Astrocyte (in vitro differentiated cells and primary cell): Measurements from ENCODE around the gene C2CD4A. TPM values are rescaled to one million over a fixed set of nuclear protein-coding genes. Genes with fewer than 3 reads are reported as not detected.

ENCODE experiments used
- DNase-seq: peaks from one replicate; pipeline ENCODE4 v3.0.0-alpha.2; 2010; ENCODE audit warnings: low read depth
- FAIRE-seq: peaks from 2 replicates; lab custom pipeline; 2011; peaks lifted over from hg19 to GRCh38; lab: Jason Lieb, UNC
- H2AFZ ChIP-seq: 2 replicates; pipeline ENCODE4 v1.6.0; 2012; ENCODE audit warnings: low read depth, low read length, inconsistent platforms
- H3K27ac ChIP-seq: 2 replicates; pipeline ENCODE4 v1.5.1; 2011; ENCODE audit warnings: low read depth, low read length, inconsistent platforms
- H3K27me3 ChIP-seq: 2 replicates; pipeline ENCODE4 v1.6.0; 2011; ENCODE audit warnings: low read length, inconsistent platforms; ENCODE audit not compliant: insufficient read depth
- H3K36me3 ChIP-seq: 2 replicates; pipeline ENCODE4 v1.5.1; 2011; ENCODE audit warnings: low read length, inconsistent platforms; ENCODE audit not compliant: insufficient read depth
- H3K4me1 ChIP-seq: 2 replicates; pipeline ENCODE4 v1.5.1; 2011; ENCODE audit warnings: low read length, inconsistent platforms; ENCODE audit not compliant: insufficient read depth
- H3K4me2 ChIP-seq: 2 replicates; pipeline ENCODE4 v1.6.0; 2012; ENCODE audit warnings: low read length, inconsistent platforms
- H3K4me3 ChIP-seq: 2 replicates; pipeline ENCODE4 v1.5.1; 2011; ENCODE audit warnings: low read depth, mild to moderate bottlenecking, low read length, inconsistent platforms; ENCODE audit not compliant: insufficient read depth
- H3K79me2 ChIP-seq: 2 replicates; pipeline ENCODE4 v1.6.0; 2012; ENCODE audit warnings: mild to moderate bottlenecking, low read length, inconsistent platforms; ENCODE audit not compliant: insufficient read depth
- H3K9ac ChIP-seq: 2 replicates; pipeline ENCODE4 v1.6.0; 2012; ENCODE audit warnings: mild to moderate bottlenecking, low read length, inconsistent platforms
- H3K9me3 ChIP-seq: 2 replicates; pipeline ENCODE4 v1.5.1; 2012; ENCODE audit warnings: low read depth, mild to moderate bottlenecking, low read length, inconsistent platforms; ENCODE audit not compliant: insufficient read depth
- H4K20me1 ChIP-seq: 2 replicates; pipeline ENCODE4 v1.6.0; 2012; ENCODE audit warnings: low read length, inconsistent platforms; ENCODE audit not compliant: insufficient read depth
- H3K27ac Mint-ChIP-seq: one replicate; pipeline ENCODE4 v1.8.0; 2021; ENCODE audit warnings: mild to moderate bottlenecking, mixed read lengths; ENCODE audit not compliant: unreplicated experiment
- H3K27me3 Mint-ChIP-seq: one replicate; pipeline ENCODE4 v1.8.0; 2021; ENCODE audit warnings: low read depth, mixed read lengths; ENCODE audit not compliant: unreplicated experiment
- H3K36me3 Mint-ChIP-seq: one replicate; pipeline ENCODE4 v1.8.0; 2021; ENCODE audit warnings: low read depth, mixed read lengths; ENCODE audit not compliant: unreplicated experiment
- H3K4me1 Mint-ChIP-seq: one replicate; pipeline ENCODE4 v1.8.0; 2021; ENCODE audit warnings: low read depth, mixed read lengths; ENCODE audit not compliant: unreplicated experiment
- H3K4me3 Mint-ChIP-seq: one replicate; pipeline ENCODE4 v1.8.0; 2021; ENCODE audit warnings: mild to moderate bottlenecking, moderate library complexity, mixed read lengths; ENCODE audit not compliant: unreplicated experiment
- H3K9me3 Mint-ChIP-seq: one replicate; pipeline ENCODE4 v1.8.0; 2021; ENCODE audit warnings: mild to moderate bottlenecking, mixed read lengths; ENCODE audit not compliant: unreplicated experiment
- EZH2 ChIP-seq: IDR thresholded peaks from 2 replicates; pipeline ENCODE4 v1.6.1; 2012; ENCODE audit warnings: mild to moderate bottlenecking, low read length, inconsistent platforms; ENCODE audit not compliant: insufficient read depth
- total RNA-seq: library from RNA; stranded (reverse); gene quantifications from 2 replicates; pipeline ENCODE4 v1.2.1, GENCODE V29; 2021
- TF ChIP-seq, protein P1 (sequence below): IDR thresholded peaks from 2 replicates; pipeline ENCODE4 v1.5.1; 2011; ENCODE audit warnings: low read depth, mild to moderate bottlenecking, inconsistent platforms, low read length, moderate library complexity; ENCODE audit not compliant: insufficient read depth

Gene C2CD4A
- total RNA-seq, 1 donor from 2014 or later: not detected

DNA sequence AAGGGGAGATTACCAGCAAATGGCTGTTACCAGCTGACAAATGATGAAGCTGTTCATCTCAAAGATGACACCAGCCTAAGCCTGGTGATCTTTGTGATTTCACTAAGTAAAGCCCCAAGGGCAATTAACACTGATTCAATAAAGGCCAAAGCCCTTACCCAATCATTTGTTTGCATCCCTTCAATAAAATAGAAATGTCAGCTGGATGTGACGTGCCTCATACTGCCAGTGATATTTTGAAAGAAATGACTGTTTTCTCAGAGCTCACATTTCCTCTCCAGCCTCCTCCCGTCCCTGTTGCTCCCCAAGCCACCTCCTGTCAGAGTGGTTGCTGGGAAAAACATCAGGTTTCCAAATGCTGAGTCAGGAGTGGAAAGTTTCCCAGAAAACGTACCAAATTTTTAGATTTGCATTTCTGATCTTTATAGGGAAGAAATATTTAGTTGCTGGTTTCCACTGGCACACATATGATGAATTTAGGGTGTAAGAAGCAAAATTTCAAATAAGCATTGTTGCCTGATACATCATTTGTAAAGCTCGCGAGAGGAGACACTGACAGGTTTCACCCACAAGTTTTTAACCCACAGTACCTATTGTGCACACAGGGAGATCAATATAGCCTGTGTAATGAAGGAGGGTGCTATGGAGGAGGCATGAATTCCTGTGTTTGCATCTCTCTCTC lies 21.0 kb downstream of the C2CD4A start:
- H3K9me3 Mint-ChIP-seq: peaks cover 8% of the 10 kb centered on the region
- H3K9me3 ChIP-seq: no peaks in the 10 kb centered on the region
- H3K4me2 ChIP-seq: no peak overlapping the region
- no peaks in the 10 kb centered on the region for H3K79me2 ChIP-seq
- DNase-seq: peak; percentile 20
- H3K4me3 Mint-ChIP-seq: no peak overlapping the region
- no peaks in the 10 kb centered on the region for H3K36me3 ChIP-seq
- H3K4me3 ChIP-seq: no peak overlapping the region
- H3K36me3 Mint-ChIP-seq: no peaks in the 10 kb centered on the region
- H3K9ac ChIP-seq: no peak overlapping the region
- H3K4me1 ChIP-seq: no peaks in the 10 kb centered on the region
- TF ChIP-seq, protein P1, sequence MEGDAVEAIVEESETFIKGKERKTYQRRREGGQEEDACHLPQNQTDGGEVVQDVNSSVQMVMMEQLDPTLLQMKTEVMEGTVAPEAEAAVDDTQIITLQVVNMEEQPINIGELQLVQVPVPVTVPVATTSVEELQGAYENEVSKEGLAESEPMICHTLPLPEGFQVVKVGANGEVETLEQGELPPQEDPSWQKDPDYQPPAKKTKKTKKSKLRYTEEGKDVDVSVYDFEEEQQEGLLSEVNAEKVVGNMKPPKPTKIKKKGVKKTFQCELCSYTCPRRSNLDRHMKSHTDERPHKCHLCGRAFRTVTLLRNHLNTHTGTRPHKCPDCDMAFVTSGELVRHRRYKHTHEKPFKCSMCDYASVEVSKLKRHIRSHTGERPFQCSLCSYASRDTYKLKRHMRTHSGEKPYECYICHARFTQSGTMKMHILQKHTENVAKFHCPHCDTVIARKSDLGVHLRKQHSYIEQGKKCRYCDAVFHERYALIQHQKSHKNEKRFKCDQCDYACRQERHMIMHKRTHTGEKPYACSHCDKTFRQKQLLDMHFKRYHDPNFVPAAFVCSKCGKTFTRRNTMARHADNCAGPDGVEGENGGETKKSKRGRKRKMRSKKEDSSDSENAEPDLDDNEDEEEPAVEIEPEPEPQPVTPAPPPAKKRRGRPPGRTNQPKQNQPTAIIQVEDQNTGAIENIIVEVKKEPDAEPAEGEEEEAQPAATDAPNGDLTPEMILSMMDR: no peak
- no peak for TF ChIP-seq EZH2
- no peak overlapping the region for H3K27ac Mint-ChIP-seq
- peaks cover 7% of the 10 kb centered on the region for H3K4me1 Mint-ChIP-seq
- H3K27me3 ChIP-seq: no peaks in the 10 kb centered on the region
- H3K27ac ChIP-seq: no peak overlapping the region
- no peak overlapping the region for H2AFZ ChIP-seq
- H3K27me3 Mint-ChIP-seq: no peaks in the 10 kb centered on the region
- FAIRE-seq: no peak
- H4K20me1 ChIP-seq: no peaks in the 10 kb centered on the region

DNA sequence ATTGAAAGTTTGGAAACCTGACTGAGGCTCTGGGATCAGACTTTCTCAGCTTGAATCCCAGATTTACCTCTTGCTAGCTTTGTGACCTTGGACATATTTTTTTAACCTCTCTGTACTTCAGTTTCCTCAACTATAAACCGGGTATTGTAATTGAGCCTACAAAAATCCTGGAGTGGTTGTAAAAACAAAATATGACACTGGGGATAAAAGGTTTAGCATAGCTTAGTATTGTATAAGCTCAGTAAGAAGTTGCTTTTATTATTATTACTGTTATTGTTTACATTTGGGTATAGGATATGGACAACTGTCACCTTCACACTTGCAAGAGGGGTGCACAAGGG lies 21.5 kb downstream of the C2CD4A start:
- Histone ChIP-seq H3K36me3 (no peaks in the 10 kb centered on the region), H3K4me2 (no peak overlapping the region), H4K20me1 (no peaks in the 10 kb centered on the region), H3K9me3 (no peaks in the 10 kb centered on the region), H3K79me2 (no peaks in the 10 kb centered on the region), H3K27ac (no peak overlapping the region), H3K4me1 (no peaks in the 10 kb centered on the region), H3K27me3 (no peaks in the 10 kb centered on the region), H3K9ac (no peak overlapping the region), H3K4me3 (no peak overlapping the region), H2AFZ (no peak overlapping the region)
- Mint-ChIP-seq H3K27ac (no peak overlapping the region), H3K4me1 (peaks cover 7% of the 10 kb centered on the region), H3K4me3 (no peak overlapping the region), H3K27me3 (no peaks in the 10 kb centered on the region), H3K9me3 (peaks cover 8% of the 10 kb centered on the region), H3K36me3 (no peaks in the 10 kb centered on the region)
- FAIRE-seq: no peak
- no peak for DNase-seq
- no peak for TF ChIP-seq EZH2
- TF ChIP-seq, protein P1: no peak

DNA sequence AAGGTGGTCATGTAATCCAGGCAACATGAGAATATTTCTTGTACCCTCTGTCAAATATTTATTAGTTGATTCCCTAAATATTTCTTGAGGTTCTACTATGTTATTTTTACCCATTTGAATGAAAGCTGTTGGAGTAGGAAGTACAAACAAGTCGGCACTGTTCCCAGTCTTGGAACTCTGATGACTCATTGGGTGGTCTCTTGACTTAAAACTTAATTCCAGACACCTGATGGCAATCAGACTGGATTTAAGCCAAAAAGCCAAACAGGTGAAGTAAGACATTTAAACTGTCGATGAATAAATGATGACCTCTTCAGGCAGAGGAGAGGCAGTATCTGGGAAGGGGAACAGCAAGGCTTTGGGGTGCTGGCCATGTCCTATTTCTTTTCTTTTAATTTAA lies 22.8 kb downstream of the C2CD4A start:
- Mint-ChIP-seq H3K4me1 (peaks cover 7% of the 10 kb centered on the region), H3K27ac (no peak overlapping the region), H3K27me3 (no peaks in the 10 kb centered on the region), H3K36me3 (no peaks in the 10 kb centered on the region), H3K9me3 (peaks cover under 1% of the 10 kb centered on the region), H3K4me3 (no peak overlapping the region)
- H3K9ac ChIP-seq: no peak overlapping the region
- H4K20me1 ChIP-seq: no peaks in the 10 kb centered on the region
- no peaks in the 10 kb centered on the region for H3K4me1 ChIP-seq
- no peak for FAIRE-seq
- H3K79me2 ChIP-seq: no peaks in the 10 kb centered on the region
- H3K27me3 ChIP-seq: no peaks in the 10 kb centered on the region
- no peaks in the 10 kb centered on the region for H3K9me3 ChIP-seq
- H2AFZ ChIP-seq: no peak overlapping the region
- TF ChIP-seq EZH2: no peak
- TF ChIP-seq, protein P1: no peak
- no peak overlapping the region for H3K4me3 ChIP-seq
- DNase-seq: no peak
- no peak overlapping the region for H3K4me2 ChIP-seq
- H3K36me3 ChIP-seq: no peaks in the 10 kb centered on the region
- no peak overlapping the region for H3K27ac ChIP-seq
